NT2/D1 (cell line): ENCODE data around the gene THNSL1.

Source experiments
- SUZ12 ChIP-seq: IDR thresholded peaks from 2 replicates; pipeline ENCODE4 v1.6.1; 2011; ENCODE audit not compliant: insufficient read length, insufficient read depth; ENCODE audit errors: extremely low read depth
- YY1 ChIP-seq: IDR thresholded peaks from 2 replicates; pipeline ENCODE4 v1.6.1; 2011; ENCODE audit not compliant: insufficient read length, insufficient read depth
- ZNF274 ChIP-seq: IDR thresholded peaks from 2 replicates; pipeline ENCODE4 v1.6.1; 2011; ENCODE audit warnings: mild to moderate bottlenecking, low read depth, low read length

- TF ChIP-seq SUZ12 = no peak
- TF ChIP-seq ZNF274 = no peak
- TF ChIP-seq YY1 = no peak
Measured at GRCh38 chr10:25016376-25017153, at the start of gene THNSL1.
